Measurements from ENCODE around the gene ABLIM2.

The ABLIM2 gene

DNA sequence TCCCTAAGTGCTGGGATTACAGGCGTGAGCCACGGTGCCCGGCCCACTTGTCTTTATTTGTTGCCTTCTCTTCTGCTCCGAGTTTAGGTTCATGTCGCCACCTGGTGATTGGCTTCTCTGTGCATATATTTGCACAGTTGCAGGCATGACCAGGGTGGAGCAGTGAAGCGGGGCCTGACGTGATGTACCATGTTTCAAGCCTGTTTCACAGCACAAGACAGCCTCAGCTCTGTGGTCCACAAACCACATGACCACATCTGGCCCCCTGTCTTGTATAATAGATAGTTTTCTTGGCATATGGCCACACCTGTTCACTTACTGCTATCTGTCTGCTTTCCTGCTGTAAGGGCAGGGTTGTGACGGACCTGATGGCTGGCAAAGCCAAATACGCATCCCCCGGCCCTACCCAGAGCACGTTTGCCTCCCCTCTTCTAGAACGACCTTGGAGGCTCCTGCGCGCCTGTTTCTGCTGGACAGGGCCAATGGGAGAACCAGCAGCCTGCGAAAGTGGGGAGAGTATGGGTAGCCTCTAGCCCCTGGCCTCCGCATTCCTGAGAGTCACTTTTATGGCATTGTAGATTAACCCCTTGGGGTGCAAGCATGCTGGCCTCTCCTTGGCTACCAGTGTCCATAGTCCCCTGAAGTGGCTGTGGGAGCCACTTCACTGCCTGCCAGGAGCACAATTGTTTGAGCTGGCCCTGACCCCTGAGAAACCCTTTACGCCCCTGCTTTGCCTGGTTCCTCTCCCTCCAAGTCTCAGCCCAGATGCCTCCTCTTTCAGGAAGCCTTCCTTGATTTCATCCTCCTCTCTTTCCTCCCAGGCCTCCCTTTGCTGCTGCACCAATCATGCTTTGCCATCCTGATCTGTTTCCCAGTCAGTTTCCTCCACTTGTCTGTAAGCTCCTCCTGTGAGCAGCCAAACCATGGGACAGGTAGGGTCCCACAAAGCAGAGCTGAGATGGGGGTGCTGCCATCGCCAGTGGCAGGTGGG lies 34.4 kb upstream of the ABLIM2 start:
- DNase-seq (ENCODE audit: low spot score), result no peak

DNA sequence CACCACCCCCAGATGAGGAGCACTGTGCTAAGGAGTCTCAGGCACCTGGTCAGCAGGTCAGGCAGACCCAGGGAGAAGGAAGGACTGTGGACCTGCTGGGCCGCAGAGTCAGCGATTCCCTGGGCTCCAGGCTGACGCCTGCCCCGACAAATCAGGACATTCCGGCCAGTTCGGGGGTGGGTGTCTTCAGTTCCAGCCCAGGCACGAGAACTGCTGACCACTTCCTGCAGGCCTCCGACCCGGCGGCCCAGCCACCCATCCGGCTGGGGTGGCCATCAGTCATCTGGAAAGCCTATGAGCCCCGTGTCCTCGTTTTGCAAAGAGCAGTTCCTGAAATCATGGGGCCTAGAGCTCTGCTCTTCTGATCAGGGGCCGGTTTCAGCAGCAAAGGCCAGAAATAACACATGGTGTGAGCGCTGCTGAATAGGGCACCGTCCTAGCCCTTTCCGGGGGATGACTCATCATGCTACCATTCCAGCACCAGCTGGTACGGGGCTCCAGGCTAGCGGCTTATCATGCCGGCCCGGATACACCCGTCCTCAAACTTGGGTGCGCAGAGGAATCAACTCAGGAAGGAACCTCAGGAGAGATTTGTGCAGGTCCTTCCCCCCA lies 32.6 kb upstream of the ABLIM2 start:
- no peak for DNase-seq (ENCODE audit: low spot score)

DNA sequence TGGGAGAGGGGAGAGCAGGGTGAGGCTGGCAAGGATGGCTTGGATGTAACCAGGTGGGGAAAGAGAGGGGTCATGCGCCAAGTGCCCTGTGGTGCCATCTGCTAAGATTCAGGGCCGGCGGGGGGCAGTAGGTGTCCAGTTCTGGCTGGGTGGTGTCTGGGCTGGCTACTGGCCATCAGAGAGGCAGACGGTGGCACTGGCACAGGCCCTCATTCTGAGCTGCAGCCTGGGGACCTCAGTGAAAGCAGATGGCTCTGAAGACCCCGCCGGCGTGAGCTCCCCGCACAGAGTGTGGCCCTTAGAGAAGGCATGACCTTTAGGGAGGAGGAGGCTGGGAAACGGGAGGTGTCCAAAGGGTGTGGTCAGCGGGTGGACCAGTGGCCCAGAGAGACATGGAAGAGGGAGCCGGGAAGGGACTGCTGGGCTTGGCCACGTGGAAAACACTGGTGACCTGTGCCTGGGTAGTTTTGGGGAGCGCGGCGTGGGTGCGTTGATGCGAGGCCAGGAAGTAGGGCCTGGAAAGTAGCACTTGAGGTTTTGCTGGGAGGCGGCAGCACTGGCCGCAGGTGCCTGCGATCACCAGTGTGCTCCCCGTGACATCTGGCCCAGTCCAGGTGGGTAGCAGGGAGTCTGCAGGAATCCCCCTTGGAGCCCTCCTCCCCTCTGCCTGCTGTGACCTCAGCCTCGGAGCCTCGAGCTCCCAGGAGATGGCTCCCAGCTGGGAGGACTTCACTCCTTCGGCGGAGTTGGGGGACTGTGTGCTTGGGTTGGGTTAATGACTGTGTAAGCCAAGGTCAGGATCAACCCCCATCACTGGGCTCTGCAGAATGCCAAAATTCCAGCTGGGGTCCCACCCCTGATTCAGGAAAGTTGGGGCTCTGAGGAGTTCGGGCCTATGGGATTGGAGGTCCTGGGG lies 31.2 kb upstream of the ABLIM2 start:
- DNase-seq (ENCODE audit: low spot score), result no peak

DNA sequence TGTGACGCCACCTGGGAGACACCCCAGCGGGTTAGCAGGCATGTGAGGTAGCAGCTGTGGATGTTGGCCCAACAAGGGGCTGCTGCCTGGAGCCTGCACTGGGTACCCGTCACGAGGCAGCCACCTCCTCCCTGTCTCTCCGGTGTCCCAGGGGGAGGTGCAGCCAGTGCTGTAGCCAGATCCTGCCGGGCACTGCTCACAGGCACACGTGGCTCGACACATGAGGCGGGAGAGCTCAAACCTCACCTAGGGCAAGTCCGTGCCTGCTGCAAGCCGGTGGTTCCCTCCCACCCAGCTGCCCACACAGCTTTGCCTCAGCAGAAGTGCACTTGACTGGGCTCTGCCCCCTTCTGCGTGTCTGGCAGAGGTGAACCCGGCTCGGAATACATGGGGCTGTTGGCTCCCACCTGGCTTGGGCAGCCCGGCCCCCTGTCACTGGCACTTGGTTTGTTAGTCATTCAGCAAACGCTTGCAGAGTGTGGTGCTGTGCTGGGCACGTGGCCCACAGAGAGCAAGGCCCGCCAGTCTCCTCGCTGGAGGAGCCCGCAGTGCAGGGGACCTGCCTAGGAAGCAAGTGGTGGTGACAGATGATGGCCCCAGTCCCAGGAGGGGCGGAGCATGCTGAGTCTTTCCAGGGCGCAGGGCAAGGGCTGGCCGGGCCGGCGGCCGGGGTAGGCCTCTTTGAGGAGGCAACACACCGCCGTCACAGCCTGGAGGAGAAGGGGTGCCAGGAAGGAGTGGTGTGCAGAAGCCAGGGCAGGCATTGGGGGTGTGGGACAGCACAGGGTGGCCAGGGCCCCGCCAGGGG lies 30.3 kb upstream of the ABLIM2 start:
- no peak for DNase-seq (ENCODE audit: low spot score)

DNA sequence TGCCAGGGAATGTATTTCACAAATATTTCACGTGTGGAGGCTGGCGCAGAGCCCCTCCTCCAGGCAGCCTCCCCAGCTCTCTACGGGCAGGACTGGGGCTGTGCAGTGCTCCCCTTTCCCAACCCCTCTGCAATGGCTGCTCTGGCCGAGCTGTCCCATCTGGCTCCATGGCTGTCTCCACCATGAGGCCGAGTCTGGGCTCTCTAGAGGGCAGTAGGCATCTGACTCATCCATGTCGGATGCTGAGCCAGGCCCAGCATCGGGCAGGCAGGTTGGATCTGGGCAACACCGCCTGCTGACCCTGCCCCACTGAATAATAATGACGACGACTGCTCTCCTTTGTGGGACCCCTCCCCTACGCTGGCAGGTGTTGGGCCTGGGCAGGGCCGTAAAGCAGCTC lies 29.5 kb upstream of the ABLIM2 start:
- DNase-seq (ENCODE audit: low spot score), result no peak

DNA sequence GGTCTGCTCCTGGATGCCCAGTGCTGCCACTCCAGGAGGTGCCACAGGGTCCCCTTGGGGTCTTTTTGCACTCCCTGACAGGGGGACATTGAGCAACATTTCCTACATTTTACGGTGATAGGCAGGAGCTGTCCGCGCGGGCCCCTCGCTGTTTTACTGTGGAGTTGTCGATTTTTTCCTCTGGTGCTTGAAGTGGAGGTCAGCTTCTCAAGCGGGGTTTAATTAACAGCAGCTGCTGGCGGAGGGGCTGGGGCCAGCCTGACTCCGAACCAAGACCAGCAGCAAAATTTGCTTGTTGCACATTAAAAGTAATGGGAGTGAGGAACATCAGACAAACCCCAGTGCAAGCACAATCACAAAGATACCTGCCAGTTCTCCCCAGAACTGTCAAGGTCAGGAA lies 27.3 kb upstream of the ABLIM2 start:
- DNase-seq (ENCODE audit: low spot score), result no peak

DNA sequence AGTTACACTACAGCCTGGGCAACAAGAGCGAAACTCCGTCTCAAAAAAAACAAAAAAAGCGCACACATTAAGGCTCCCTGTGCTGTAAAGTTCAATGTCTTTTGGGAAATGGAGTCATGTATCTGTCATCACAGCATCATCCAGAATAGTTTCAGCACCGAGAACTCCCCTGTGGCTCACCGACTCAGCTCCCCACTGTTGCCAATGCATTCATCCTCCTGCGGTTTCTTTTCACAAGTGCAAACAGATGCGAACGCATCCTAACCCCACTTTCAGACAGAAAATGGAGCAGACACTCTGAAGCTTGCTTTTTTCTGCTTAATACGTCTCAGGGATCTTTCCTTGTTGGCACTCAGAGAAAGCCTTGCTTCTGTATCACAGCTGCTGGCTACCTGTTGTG lies 26.7 kb upstream of the ABLIM2 start:
- no peak for DNase-seq (ENCODE audit: low spot score)

DNA sequence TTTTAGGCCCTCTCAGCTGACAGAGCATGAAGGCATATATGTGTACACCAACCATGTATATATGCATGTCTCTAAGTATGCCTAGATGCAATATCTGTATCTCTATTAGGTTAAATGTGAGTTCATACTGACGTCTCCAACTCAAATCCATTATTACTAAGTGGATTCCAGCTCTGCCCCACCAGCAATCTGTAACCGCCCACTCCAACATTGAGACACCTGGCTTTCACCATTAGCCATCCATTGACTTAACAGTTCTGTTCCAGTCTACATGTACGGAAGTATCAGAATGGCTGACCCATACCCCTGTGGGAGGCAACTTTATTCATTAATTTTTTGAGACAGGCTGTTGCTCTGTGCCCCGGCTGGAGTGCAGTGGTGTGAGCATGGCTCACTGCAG lies 25.4 kb upstream of the ABLIM2 start:
- DNase-seq (ENCODE audit: low spot score), result no peak

DNA sequence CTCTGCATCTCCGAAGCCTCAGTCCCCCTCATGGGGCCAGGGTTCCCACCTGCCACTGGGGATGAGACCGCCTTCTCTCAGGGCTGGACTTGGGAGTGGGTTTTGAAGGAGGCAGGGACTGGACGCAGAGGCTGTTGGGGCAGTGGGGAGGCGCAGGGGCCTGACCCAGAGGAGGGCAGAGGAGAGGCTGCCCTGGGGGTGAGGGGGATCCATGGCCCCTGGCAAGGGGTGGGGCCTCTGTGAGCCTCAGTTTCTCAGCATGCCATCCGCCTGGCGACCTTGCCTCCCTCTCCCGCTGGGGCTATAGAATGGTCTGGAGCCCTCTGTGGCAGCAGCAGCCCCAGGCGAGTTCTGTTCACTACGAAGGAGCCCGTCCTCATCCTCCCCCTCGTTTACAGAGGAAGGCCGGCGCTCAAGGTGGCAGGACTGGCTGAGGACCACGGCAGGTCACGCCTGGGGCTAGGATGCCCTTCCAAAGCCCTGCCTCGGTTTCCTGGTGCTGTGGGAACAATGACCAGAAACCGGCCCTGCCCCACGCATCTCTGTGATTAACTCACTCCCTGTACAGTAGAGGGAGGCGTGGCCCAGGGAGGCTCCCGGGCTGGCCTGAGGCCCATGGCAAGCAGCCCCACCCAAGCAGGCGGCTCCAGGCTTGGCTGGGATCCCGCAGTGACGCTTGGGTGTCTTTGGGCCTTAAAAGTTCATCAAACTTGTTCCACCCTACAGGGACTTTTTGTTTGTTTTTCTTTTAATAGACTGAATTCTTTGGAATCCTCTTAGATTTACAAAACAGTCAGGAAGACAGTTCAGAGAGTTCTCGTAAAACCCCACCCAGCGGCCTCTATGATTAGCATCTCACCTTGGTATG lies 24.5 kb upstream of the ABLIM2 start:
- DNase-seq (ENCODE audit: low spot score), result no peak

DNA sequence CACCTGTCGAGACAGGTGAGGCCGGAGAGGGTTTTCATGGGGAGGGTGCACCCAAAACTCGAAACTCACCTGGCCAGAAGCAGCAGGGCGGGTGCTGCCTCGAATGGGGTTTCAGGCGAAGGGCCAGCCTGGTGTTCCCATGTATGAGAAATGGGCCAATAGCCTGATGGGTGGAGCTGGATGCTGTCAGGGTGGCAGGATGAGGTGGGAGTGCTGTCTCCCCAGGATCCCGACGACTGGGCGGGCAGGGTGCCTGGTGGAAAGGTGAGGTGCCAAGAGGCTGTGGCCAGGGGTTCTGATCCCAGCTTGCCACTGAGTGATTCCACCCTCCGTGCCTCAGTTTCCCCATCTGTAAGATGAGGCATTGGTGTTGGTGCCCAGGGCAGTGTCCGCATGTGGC lies 23.7 kb upstream of the ABLIM2 start:
- DNase-seq (ENCODE audit: low spot score), result no peak

DNA sequence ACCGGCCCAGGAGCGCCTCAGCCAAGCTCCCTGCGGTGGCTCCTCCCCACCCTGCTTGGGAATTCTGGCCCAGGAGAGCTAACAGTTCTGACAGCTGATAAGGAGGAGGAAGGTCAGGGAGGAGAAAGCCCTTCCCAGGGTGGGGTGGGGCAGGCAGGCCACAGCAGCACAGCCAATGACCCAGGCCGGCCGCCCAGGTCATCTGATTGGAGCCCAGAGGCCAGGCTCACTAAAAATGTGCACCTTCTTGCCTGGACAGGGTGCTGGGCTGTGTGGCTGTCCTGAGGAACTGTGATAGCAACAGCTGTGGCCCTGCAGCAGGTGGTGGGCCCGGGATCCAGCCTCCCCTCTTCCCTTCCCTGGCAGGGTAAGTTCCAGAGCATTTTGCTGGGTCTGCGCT lies 23.2 kb upstream of the ABLIM2 start:
- no peak for DNase-seq (ENCODE audit: low spot score)

DNA sequence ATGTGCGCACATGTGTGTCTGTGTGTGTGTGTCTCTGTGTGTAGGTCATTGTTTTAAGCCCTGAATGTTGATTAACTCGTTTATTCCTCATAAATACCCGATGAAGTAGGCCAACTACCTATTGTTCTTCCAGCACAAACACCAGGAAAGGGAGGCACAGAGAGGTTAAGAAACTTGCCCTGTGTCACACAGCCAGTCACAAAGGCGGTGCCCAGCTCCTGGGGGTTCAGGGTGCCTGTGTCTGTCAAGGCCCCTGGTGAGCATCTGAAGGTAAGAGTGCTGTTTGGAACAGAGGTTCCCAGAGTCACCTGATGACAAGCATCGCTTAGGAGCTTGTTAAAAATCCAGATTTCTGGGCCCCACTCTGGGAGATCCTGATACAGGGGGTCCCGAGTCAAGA lies 22.5 kb upstream of the ABLIM2 start:
- no peak for DNase-seq (ENCODE audit: low spot score)

DNA sequence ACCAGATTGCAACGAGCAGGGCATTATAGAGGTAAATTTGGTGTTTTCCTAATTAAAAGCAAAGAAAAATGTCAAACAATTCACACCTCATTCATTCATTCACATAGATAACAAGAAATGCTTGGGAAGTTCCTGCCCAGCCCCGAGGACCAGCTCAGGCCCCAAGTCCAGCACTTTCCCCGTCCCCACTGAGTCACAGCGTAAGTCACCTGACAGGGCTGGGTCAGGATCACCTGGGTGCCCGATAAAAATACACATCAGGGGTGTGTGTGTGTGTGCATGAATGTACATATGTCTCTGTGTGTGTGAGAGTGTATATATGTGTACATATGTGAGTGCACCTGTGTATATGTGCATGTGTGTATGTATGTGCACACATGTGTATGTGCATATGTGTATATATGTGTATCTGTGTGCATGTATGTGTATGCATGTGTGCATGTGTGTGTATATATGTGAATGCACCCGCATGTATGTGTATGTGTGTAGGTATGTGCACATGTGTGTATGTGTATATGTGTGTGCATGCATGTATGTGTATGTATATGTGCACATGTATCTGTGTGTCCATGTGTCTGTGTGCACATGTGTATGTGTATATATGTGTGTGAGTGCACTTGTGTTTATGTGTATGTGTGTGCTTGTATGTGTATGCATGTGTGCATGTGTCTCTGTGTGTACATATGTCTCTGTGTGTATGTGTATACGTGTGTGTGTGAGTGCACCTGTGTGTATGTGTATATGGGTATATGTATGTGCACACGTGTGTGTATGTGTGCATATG lies 21.9 kb upstream of the ABLIM2 start:
- DNase-seq (ENCODE audit: low spot score), result no peak

DNA sequence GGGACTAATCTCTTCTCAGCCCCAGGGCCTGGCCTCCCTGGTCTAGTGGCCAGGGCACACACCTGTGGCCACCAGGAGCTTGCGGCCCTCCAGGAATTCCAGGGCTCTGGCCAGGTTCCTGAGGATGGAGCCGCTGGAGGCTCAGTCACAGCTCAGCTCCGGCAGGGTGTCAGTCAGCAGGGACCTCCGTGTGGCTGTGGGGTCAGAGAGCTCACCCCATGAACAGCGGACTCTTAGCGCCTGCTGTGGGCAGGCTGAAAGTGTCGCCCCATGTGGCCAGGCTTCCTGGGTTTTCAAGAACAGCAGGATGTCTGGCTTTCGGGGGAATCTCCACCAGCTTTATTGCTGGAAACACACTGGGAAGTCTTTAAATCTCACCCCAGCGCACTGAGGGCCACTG lies 21.2 kb upstream of the ABLIM2 start:
- no peak for DNase-seq (ENCODE audit: low spot score)

DNA sequence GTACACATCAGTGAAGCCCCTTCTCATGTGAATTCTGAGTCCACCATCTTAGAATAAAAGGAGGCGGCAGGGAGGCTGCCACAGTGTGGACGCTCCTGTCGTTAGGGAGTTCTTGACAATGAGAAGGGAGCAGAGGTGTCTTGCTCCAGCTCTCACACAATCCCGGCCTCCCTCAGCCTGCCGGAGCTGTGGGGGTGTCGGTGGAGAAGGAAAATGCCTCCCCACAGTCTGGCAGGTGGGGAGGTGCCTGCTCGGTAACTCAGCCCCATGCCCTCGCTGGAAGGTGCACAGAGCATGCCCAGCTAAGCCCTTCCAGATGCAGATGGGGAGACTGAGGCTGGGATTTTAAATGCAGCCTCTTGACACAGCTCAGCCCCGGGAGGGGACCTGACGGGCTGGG lies 20.5 kb upstream of the ABLIM2 start:
- no peak for DNase-seq (ENCODE audit: low spot score)

DNA sequence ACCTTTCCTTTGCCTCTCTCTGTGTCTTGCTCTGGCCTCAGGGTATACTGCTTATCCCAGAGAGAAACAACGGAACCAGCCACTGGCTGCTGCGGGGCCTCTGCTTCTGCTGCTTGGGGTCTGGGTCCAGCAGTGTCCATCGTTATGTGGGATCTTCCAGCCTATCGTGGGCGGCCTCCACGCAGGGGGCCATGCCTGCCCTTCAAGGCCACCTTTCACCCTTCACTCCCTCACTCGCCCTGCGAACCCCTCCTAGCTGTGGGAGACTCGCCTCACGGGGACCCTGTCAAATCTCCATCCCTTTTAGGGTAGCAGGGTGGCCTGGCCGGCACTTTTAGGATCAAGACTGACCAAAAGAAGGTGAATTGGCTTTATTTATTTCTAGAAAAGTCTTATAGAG lies 19.3 kb upstream of the ABLIM2 start:
- DNase-seq (ENCODE audit: low spot score), result no peak

DNA sequence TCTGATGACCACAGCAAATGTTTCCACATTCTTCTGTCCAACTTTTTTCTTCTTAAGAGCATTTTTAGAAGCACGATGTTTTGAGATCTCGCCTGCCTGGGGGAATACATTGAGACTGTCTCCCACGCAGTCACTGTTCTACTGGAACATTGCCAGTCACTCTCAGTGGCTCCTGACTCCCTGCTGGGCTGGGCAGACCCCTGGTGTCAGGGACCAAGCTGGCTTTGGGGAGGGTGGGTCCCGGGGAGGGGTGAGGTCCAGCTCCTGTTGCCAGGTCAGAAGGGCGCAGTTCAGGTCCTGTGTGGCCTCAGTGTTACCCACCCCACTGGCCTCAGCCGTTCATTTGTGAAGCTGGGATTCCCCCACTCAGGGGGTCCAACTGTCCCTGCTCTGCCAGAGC lies 18.9 kb upstream of the ABLIM2 start:
- DNase-seq (ENCODE audit: low spot score), result no peak

DNA sequence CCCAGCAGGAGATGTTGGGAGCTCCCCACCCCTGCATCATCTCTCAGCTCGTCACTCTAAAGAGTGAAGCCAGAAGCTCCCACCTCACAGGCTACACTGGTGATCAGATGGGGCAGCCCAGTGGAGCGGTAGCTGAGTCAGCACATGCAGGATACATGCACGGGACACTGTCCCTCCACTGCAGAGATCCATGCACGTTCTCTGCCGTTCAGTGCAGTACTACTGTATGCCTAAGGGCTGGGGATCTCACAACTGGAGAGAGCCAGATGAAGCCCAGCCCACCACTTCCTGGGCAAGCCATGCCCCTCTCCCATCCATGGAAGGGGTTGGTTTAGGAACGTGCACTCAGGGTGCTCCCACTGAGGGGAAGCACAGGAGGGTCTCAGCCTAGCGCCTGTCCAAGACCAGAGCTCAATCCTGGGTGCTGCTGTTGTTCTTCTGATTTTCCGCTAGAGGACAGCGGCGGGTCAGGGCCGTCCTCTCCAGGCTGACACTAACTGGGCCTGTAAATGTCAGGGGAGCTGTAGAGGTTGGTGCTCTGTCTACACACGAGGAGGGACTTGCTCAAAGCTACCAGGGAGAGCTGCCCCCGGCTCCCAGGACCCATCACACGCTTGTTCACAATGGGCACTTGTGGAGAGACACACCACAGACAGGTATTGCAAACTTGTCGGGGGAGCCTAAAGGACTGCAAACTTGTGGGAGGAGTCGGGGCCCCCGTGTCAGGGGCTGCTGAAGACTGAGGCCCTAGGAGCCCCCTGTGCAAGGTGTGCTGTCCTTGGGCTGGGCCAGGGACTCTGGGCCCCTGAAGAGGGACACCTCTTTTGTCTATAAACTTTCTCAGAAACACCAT lies 18.2 kb upstream of the ABLIM2 start:
- peak; percentile 75 for DNase-seq (ENCODE audit: low spot score)

DNA sequence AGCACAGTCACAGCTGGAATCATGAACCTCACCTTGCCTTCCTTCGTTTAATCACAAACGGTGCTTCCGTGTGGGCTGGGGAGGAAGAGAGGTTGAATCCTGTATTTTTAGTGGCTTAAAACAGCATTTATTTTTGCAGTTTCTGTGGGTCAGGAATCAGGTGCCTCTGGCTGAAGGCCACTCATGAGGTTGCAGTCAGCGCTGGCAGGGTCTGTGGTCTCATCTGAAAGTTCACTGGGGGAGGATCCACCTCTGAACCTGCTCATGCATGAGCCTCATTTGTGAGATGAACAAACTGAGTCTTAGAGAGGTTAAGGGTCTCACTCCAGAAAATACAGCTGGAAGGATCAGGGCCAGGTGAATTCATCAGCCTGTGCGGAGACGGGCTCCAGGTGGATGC lies 17.1 kb upstream of the ABLIM2 start:
- no peak for DNase-seq (ENCODE audit: low spot score)

Data from ecto neural progenitor cell (in vitro differentiated cells).